Activated CD4-positive, alpha-beta T cell treated with anti-CD3 and anti-CD28 coated beads, Interleukin-2, amount 50 U/mL, for 16 hours (primary cell): Measurements from ENCODE around the gene GJC2.

ENCODE experiments used
- DNase-seq: peaks from one replicate; pipeline ENCODE4 v3.0.0-alpha.2; 2020

The GJC2 gene

GRCh38 chr1:228146417-228147150 is 3.1 kb upstream of the GJC2 start:
- no peak for DNase-seq

- no peak for DNase-seq
Measured at GRCh38 chr1:228147151-228147693, 2.5 kb upstream of the GJC2 start.

GRCh38 chr1:228147768-228148167 is 2.0 kb upstream of the GJC2 start:
- no peak for DNase-seq

- DNase-seq: no peak
Measured at GRCh38 chr1:228148196-228148861, 1.4 kb upstream of the GJC2 start.

GRCh38 chr1:228148935-228149405 is 760 bp upstream of the GJC2 start:
- no peak for DNase-seq

GRCh38 chr1:228150120-228150460 is 360 bp downstream of the GJC2 start:
- no peak for DNase-seq

GRCh38 chr1:228150461-228151179 is 890 bp downstream of the GJC2 start:
- no peak for DNase-seq

GRCh38 chr1:228151180-228151925 is 1.6 kb downstream of the GJC2 start:
- no peak for DNase-seq

GRCh38 chr1:228152097-228152917 is 2.6 kb downstream of the GJC2 start:
- no peak for DNase-seq

GRCh38 chr1:228152918-228153258 is 3.2 kb downstream of the GJC2 start:
- no peak for DNase-seq

- DNase-seq: no peak
Measured at GRCh38 chr1:228154021-228154669, 4.4 kb downstream of the GJC2 start.

GRCh38 chr1:228154670-228155571 is 5.2 kb downstream of the GJC2 start:
- no peak for DNase-seq

- no peak for DNase-seq
Measured at GRCh38 chr1:228155596-228156514, 6.1 kb downstream of the GJC2 start.

- no peak for DNase-seq
Measured at GRCh38 chr1:228156515-228156881, 6.8 kb downstream of the GJC2 start.

- DNase-seq: no peak
Measured at GRCh38 chr1:228156941-228157728, 7.4 kb downstream of the GJC2 start.

- no peak for DNase-seq
Measured at GRCh38 chr1:228157729-228158126, 8.0 kb downstream of the GJC2 start.

GRCh38 chr1:228158151-228159007 is 8.6 kb downstream of the GJC2 start:
- DNase-seq: no peak
